ENCODE results near the gene EPHB4.
"Not testable (repeated sequence)": the region's sequence is repeated elsewhere in the genome, so short reads cannot be mapped to it uniquely, and the experiment has no call there.

DNA sequence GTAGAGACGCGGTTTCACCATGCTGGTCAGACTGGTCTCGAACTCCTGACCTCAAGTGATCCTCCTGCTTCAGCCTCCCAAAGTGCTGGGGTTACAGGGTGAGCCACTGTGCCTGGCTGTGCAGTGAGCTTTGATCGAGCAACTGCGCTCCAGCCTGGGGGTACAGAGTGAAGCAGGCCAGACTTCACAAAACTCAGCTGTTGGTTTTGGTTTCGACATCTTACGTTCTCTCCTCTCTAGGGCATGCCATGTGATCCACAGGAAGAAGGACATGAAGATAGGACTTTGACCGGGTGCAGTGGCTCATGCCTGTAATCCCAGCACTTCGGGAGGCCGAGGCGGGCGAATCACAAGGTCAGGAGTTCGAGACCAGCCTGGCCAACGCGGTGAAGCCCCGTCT lies 10.8 kb downstream of the EPHB4 start:
- not testable (repeated sequence) for TF ChIP-seq POLR2A (IDR thresholded peaks at IDR 0.05)
- TF ChIP-seq, protein P1, sequence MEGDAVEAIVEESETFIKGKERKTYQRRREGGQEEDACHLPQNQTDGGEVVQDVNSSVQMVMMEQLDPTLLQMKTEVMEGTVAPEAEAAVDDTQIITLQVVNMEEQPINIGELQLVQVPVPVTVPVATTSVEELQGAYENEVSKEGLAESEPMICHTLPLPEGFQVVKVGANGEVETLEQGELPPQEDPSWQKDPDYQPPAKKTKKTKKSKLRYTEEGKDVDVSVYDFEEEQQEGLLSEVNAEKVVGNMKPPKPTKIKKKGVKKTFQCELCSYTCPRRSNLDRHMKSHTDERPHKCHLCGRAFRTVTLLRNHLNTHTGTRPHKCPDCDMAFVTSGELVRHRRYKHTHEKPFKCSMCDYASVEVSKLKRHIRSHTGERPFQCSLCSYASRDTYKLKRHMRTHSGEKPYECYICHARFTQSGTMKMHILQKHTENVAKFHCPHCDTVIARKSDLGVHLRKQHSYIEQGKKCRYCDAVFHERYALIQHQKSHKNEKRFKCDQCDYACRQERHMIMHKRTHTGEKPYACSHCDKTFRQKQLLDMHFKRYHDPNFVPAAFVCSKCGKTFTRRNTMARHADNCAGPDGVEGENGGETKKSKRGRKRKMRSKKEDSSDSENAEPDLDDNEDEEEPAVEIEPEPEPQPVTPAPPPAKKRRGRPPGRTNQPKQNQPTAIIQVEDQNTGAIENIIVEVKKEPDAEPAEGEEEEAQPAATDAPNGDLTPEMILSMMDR (IDR thresholded peaks at IDR 0.05): not testable (repeated sequence)
